Measurements from ENCODE around the gene MED13L. TPM values are rescaled to one million over a fixed set of nuclear protein-coding genes. Genes with fewer than 3 reads are reported as not detected.

The MED13L gene
- total RNA-seq, 6 experiments from 2014 or later = 29.0 to 52.0 (median 38.1) TPM

DNA sequence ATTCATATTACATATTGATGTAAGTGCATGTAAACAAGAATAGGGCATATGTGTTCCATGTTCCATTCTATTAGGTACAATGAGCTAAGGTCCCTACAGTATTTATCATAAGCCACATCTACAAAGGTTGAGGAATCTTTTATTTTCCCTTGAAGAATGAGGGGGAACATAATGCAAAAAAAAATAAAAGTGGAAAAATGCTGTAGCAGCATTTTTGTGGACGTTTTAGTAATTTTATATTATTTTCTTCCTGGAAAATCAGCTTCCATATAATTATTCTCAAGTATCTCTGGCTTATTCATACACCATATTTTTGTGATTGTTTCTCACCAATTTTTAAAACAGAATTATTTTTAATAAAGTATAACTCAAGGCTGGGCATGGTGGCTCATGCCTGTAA, 148.7 kb downstream of the MED13L start:
- no peaks in the 10 kb centered on the region for H3K36me3 ChIP-seq
- intact Hi-C loops (cut with DNase I) = no loop called here
- no peaks in the 10 kb centered on the region for H3K9me3 ChIP-seq
- H3K27me3 ChIP-seq = no peaks in the 10 kb centered on the region
- no peak overlapping the region for H3K27ac ChIP-seq
- ATAC-seq (no peak), DNase-seq (no peak)
- H3K4me1 ChIP-seq = peaks cover 0 to 46% (median 14%) of the 10 kb centered on the region in 4 donors
- TF ChIP-seq POLR2A (IDR thresholded peaks at IDR 0.05) = no peak
- no peak for TF ChIP-seq CTCF (IDR thresholded peaks at IDR 0.05)
- WGBS (ENCODE audit: insufficient coverage, low coverage, low lambda C conversion rate, missing lambda C conversion rate) = 27% methylated on average over 1 of the region's 1 CpG
- H3K4me3 ChIP-seq = no peak overlapping the region

GRCh38 chr12:116127859-116128258, 149.6 kb downstream of the MED13L start:
- Histone ChIP-seq H3K27me3 (no peaks in the 10 kb centered on the region), H3K9me3 (no peaks in the 10 kb centered on the region), H3K36me3 (no peaks in the 10 kb centered on the region), H3K4me3 (no peak overlapping the region), H3K27ac (no peak overlapping the region), H3K4me1 (peaks cover 0 to 46% (median 16%) of the 10 kb centered on the region in 4 donors)
- DNase-seq (no peak), ATAC-seq (no peak)
- intact Hi-C loops (cut with DNase I) = no loop called here
- no peak for TF ChIP-seq POLR2A (IDR thresholded peaks at IDR 0.05)
- TF ChIP-seq CTCF (IDR thresholded peaks at IDR 0.05) = no peak
- WGBS (ENCODE audit: insufficient coverage, low coverage, low lambda C conversion rate, missing lambda C conversion rate) = 72% methylated on average over 2 of the region's 2 CpGs

DNA sequence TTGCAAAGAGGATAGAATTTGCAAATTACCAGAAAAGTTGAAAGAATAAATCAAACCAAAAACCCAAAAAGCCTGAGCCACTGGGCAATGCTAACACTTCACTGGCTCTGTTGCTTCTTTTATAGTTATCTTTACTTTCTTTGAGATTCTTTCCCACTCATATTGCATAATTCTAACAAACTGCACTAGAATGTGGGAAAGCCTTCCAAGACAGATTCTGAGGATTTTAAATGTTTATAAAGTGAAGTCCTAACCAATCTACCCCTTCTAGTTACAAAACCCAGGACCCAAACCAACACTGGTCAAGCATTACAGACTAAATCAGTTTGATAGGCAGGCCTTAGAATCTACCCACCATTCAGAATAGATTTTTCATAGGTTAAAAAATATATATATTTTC, 150.9 kb downstream of the MED13L start:
- Histone ChIP-seq H3K27ac (no peak overlapping the region), H3K4me3 (no peak overlapping the region), H3K36me3 (no peaks in the 10 kb centered on the region), H3K27me3 (no peaks in the 10 kb centered on the region), H3K9me3 (no peaks in the 10 kb centered on the region), H3K4me1 (peaks cover 0 to 52% (median 22%) of the 10 kb centered on the region in 4 donors)
- ATAC-seq = peak in 1 of 4 donors; percentile 10
- DNase-seq = no peak
- intact Hi-C loops (cut with DNase I) = no loop called here
- no peak for TF ChIP-seq CTCF (IDR thresholded peaks at IDR 0.05)
- TF ChIP-seq POLR2A (IDR thresholded peaks at IDR 0.05) = no peak

DNA sequence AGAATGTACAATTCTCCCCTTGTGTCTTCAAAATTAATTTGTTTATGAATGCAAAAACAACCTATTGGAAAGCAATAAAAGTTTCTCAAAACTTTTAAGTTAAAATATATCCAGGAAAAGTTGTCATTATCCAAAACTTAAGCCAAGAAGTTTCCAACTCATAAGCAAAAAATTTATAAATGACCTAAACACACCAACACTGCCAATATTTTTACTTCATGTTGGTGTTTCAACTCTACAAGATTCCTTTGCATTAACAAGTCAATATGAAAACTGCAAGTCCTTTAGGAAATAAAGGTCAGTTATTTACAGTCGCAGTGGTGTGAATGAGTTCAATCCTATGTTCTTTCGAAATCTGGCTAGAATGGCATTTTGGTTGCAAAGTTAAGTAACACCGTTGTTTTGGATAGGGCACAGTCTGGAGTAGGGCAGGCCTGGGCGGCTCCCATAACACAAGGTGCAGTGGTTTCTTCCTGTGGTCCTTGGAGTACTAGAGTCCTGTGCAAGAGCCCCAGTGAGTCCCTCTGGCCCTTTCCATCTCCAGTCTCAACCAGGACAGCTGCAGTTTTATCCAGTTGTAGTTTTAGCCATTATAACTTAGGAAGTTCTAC, 151.4 kb downstream of the MED13L start:
- TF ChIP-seq CTCF (IDR thresholded peaks at IDR 0.05) (no peak), POLR2A (IDR thresholded peaks at IDR 0.05) (no peak)
- ATAC-seq = peak; percentile 55 to 76 (median 71)

DNA sequence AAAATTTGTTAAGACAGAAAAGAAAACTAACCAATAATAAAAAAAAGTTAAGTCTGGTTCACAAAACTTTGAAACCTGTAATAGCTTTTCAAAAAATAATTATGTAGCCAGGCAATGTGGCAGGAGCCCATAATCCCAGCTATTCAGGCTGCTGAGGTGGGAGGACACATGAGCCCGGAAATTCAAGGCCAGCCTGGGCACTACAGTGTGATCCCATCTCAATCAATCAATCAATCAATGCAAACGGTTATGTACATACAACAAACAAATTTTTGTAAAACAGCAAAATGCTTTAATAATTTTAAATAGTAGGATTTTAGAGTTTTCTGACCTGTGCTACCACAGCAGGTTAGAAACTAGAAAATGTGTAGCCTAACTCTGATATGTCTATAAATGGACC, 152.4 kb downstream of the MED13L start:
- Histone ChIP-seq H3K4me3 (no peak overlapping the region), H3K27me3 (no peaks in the 10 kb centered on the region), H3K27ac (no peak overlapping the region), H3K4me1 (peaks cover 0 to 54% (median 20%) of the 10 kb centered on the region in 4 donors), H3K9me3 (no peaks in the 10 kb centered on the region), H3K36me3 (no peaks in the 10 kb centered on the region)
- no peak for ATAC-seq
- WGBS (ENCODE audit: insufficient coverage, low coverage, low lambda C conversion rate, missing lambda C conversion rate) = 36% methylated on average over 2 of the region's 2 CpGs
- no peak for TF ChIP-seq POLR2A (IDR thresholded peaks at IDR 0.05)
- no peak for TF ChIP-seq CTCF (IDR thresholded peaks at IDR 0.05)
- intact Hi-C loops (cut with DNase I) = no loop called here
- no peak for DNase-seq

More for the DNA sequence above, 151.4 kb downstream of the MED13L start:
- Histone ChIP-seq H3K4me1 (peaks cover 0 to 56% (median 22%) of the 10 kb centered on the region in 4 donors), H3K4me3 (no peak overlapping the region), H3K27ac (no peak overlapping the region), H3K27me3 (no peaks in the 10 kb centered on the region), H3K9me3 (no peaks in the 10 kb centered on the region), H3K36me3 (no peaks in the 10 kb centered on the region)
- WGBS (ENCODE audit: insufficient coverage, low coverage, low lambda C conversion rate, missing lambda C conversion rate) = 32% methylated on average over 4 of the region's 4 CpGs
- DNase-seq = no peak
- intact Hi-C loops (cut with DNase I) = no loop called here
